Fibroblast of mammary gland (primary cell): Measurements from ENCODE around the gene RNF212B.
"Not testable (repeated sequence)": the region's sequence is repeated elsewhere in the genome, so short reads cannot be mapped to it uniquely, and the experiment has no call there.

Source experiments
- DNase-seq: peaks from one replicate; pipeline ENCODE4 v3.0.0-alpha.2; 2010; ENCODE audit warnings: low read depth
- H3K4me3 ChIP-seq: 2 replicates; pipeline ENCODE4 v1.5.1; 2011; ENCODE audit warnings: low read depth, mild to moderate bottlenecking, low read length, moderate library complexity; ENCODE audit not compliant: control insufficient read depth
- TF ChIP-seq, protein P1 (sequence below): conservative IDR thresholded peaks from 2 replicates; pipeline ENCODE4 v1.5.1; 2011; ENCODE audit warnings: low read depth, low read length, inconsistent platforms; ENCODE audit not compliant: control insufficient read depth, insufficient read depth

RNF212B gene

DNA sequence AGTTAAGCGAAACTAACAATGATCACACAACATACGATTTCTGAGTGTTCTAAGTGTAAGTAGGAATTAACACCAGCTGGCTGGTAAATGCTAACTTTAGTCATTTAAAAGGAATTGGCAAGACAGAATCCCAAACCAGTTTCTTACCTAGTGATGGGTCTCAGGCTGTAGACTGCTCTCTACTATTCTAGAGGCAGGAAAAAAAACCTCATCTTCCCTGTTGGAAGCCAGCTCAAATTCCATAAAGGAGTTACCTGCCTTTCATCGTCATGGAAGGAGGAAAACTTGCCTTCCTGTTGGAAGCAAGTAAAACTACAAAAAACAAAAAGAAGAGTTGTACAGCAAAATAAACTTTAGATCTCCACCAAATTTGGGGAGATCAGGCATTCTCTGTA, 30.6 kb upstream of the RNF212B start:
- H3K4me3 ChIP-seq: no peak overlapping the region
- TF ChIP-seq, protein P1, sequence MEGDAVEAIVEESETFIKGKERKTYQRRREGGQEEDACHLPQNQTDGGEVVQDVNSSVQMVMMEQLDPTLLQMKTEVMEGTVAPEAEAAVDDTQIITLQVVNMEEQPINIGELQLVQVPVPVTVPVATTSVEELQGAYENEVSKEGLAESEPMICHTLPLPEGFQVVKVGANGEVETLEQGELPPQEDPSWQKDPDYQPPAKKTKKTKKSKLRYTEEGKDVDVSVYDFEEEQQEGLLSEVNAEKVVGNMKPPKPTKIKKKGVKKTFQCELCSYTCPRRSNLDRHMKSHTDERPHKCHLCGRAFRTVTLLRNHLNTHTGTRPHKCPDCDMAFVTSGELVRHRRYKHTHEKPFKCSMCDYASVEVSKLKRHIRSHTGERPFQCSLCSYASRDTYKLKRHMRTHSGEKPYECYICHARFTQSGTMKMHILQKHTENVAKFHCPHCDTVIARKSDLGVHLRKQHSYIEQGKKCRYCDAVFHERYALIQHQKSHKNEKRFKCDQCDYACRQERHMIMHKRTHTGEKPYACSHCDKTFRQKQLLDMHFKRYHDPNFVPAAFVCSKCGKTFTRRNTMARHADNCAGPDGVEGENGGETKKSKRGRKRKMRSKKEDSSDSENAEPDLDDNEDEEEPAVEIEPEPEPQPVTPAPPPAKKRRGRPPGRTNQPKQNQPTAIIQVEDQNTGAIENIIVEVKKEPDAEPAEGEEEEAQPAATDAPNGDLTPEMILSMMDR: no peak
- DNase-seq: no peak

DNA sequence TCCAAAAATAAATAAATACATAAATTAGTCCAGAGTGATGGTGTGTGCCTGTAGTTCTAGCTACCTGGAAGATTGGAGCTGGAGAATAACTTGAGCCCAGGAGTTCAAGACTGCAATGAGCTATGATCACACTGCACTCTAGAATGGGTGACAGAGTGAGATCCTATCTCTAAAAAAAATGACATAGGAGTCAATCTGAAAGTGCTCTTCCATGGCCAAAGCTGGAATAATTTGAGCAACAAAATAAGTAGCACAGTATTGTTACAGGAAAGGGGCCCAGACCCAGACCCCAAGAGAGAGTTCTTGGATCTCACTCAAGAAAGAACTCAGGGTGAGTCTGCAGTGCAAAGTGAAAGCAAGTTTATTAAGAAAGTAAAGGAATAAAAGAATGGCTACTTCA, 29.4 kb upstream of the RNF212B start:
- DNase-seq: no peak
- H3K4me3 ChIP-seq: no peak overlapping the region
- TF ChIP-seq, protein P1: no peak

- H3K4me3 ChIP-seq: no peak overlapping the region
- DNase-seq: peak; percentile 24
- TF ChIP-seq, protein P1: no peak
Measured at GRCh38 chr14:23209651-23210423, 27.9 kb upstream of the RNF212B start.

DNA sequence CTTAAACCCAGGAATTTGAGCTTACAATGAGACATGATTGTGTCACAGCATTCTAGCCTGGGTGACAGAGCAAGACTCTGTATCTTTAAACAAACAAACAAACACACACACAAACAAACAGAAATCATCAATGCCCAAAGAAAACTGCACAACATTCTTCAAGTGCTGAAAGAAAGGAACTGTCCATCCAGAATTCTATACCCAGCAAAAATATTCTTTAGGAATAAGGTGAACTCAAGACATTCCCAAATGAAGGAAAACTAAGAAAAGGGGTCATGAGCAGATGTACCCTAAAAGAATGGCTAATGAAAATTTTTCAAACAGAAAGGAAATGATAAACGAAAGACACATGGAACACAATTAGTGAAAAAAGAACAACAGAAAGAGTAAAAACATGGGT, 22.3 kb upstream of the RNF212B start:
- no peak for DNase-seq
- TF ChIP-seq, protein P1: no peak

DNA sequence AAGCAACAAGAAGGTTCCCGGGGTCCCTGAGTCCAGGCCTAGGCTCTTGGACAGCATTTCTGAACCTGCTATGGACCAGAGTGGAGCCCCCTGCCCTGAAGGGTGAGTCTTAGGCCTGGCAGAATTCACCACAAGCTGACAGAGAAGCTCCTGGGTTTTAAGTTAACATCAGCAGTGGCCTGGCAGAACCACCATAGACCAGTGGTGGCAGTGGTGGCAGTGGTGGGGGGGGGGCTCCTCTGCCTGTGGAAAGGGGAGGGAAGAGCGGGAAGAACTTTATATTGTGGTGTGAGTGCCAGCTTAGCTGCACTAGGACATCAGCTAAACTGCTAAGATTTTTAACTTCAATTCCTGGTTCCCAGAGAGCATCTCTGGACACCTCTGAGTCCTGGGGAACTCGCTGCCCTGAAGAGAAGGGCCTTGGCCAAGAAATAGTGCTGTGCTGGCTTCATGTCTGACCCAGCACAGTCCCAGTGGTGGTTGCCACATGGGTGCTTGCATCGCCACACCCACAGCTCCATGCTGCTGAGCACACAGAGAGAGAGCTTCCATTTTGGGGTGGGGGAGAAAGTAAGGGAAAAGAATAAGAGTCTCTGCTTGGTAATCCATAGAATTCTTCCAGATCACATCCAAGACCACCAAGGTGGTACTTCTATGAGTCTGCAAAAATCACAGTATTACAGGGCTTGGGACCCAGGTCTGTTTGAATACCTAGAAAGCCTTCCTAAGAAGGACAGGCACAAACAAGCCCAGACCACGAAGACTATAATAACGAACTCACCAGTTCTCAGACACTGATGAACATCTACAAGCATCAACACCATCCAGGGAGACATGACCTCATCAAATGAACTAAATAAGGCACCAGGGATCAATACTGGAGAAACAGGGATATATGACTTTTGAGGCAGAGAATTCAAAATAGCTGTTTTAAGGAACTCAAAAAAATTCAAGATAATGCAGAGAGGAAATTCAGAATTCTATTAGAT, 20.4 kb upstream of the RNF212B start:
- DNase-seq: no peak
- no peak overlapping the region for H3K4me3 ChIP-seq
- TF ChIP-seq, protein P1: no peak

More for the DNA sequence above, 22.3 kb upstream of the RNF212B start:
- no peak overlapping the region for H3K4me3 ChIP-seq

- TF ChIP-seq, protein P1: no peak
- DNase-seq: no peak
Measured at GRCh38 chr14:23219075-23219474, 18.7 kb upstream of the RNF212B start.

DNA sequence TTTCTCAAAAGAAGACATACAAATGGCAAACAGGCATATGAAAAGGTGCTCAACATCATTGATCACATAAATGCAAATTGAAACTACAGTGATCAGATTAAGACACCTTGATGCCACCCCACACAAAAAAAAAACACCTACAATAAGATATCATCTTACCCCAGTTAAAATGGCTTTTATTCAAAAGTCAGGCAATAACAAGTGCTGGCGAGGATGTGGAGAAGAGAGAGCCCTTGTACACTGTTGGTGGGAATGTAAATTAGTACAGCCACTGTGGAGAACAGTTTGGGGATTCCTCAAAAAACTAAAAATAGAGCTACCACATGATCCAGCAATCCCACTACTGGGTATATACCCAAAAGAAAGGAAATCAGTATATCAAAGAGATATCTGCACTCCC, 12.8 kb upstream of the RNF212B start:
- H3K4me3 ChIP-seq, DNase-seq: not testable (repeated sequence)

More at GRCh38 chr14:23219075-23219474, 18.7 kb upstream of the RNF212B start:
- H3K4me3 ChIP-seq: no peak overlapping the region
